SU-DHL-6 (cell line): ENCODE results near the gene AQP12B.

Source experiments
- H2AFZ ChIP-seq: fragments of 200-600 bp; sonication (generic); 2 replicates; pipeline ENCODE4 v1.6.1; 2014; ENCODE audit warnings: low read depth, mild to moderate bottlenecking, moderate library complexity, mixed read lengths, antibody characterized with exemption, low read length; ENCODE audit not compliant: severe bottlenecking
- H3F3A ChIP-seq: fragments of 200-600 bp; shearing (Covaris generic); 2 replicates; pipeline ENCODE4 v1.6.0; 2016; ENCODE audit warnings: antibody characterized with exemption, mild to moderate bottlenecking; ENCODE audit not compliant: insufficient read depth
- H3K27ac ChIP-seq: fragments of 200-600 bp; sonication (generic); 2 replicates; pipeline ENCODE4 v1.5.1; 2016; ENCODE audit warnings: low read depth, mild to moderate bottlenecking, low read length, moderate library complexity, mixed read lengths
- H3K27me3 ChIP-seq: fragments of 200-600 bp; sonication (generic), shearing (Covaris generic); 2 replicates; pipeline ENCODE4 v1.6.0; 2014; ENCODE audit warnings: mild to moderate bottlenecking, low read length
- H3K36me3 ChIP-seq: fragments of 200-600 bp; sonication (generic); 2 replicates; pipeline ENCODE4 v1.6.1; 2014; ENCODE audit warnings: mild to moderate bottlenecking, low read length, mixed read lengths
- H3K4me2 ChIP-seq: fragments of 300-600, 200-600 bp; shearing (Covaris generic), sonication (generic); 2 replicates; pipeline ENCODE4 v1.6.0; 2014; ENCODE audit warnings: low read length, low read depth, mild to moderate bottlenecking; ENCODE audit not compliant: poor library complexity, severe bottlenecking
- H3K4me3 ChIP-seq: fragments of 200-600 bp; sonication (generic); 2 replicates; pipeline ENCODE4 v1.5.1; 2014; ENCODE audit warnings: antibody characterized with exemption, low read length, mild to moderate bottlenecking, mixed read lengths; ENCODE audit not compliant: insufficient read depth, poor library complexity, severe bottlenecking
- H3K79me2 ChIP-seq: fragments of 200-600 bp; sonication (generic); 2 replicates; pipeline ENCODE4 v1.6.1; 2014; ENCODE audit warnings: mild to moderate bottlenecking, low read length, moderate library complexity; ENCODE audit not compliant: insufficient read depth
- H3K9ac ChIP-seq: fragments of 200-600 bp; sonication (generic); 2 replicates; pipeline ENCODE4 v1.7.0; 2014; ENCODE audit warnings: mild to moderate bottlenecking, low read length
- H3K9me2 ChIP-seq: fragments of 200-600 bp; sonication (generic); replicated peaks from 2 replicates; pipeline ENCODE4 v1.6.1; 2014; ENCODE audit warnings: low read length; ENCODE audit not compliant: insufficient read depth
- H3K9me3 ChIP-seq: fragments of 200-600 bp; sonication (generic); 2 replicates; pipeline ENCODE4 v1.6.1; 2014; ENCODE audit warnings: low read length, mixed read lengths; ENCODE audit not compliant: insufficient read depth
- H4K20me1 ChIP-seq: fragments of 200-600 bp; sonication (generic); 2 replicates; pipeline ENCODE4 v1.6.1; 2014; ENCODE audit warnings: low read depth, mild to moderate bottlenecking, antibody characterized with exemption, low read length, moderate library complexity, mixed read lengths
- EZH2phosphoT487 ChIP-seq: fragments of 200-600 bp; sonication (generic), shearing (Covaris generic); conservative IDR thresholded peaks from 2 replicates; pipeline ENCODE4 v1.6.1; 2018; ENCODE audit warnings: mild to moderate bottlenecking, antibody characterized with exemption, low read length, moderate library complexity, mixed read lengths
- TF ChIP-seq, protein P1 (sequence below): fragments of 200-600 bp; sonication (generic); IDR thresholded peaks from one replicate; pipeline ENCODE4 v1.5.1; 2017; ENCODE audit warnings: antibody characterized with exemption, mild to moderate bottlenecking, low read length, moderate library complexity; ENCODE audit not compliant: insufficient read depth, poor library complexity, severe bottlenecking

AQP12B gene

DNA sequence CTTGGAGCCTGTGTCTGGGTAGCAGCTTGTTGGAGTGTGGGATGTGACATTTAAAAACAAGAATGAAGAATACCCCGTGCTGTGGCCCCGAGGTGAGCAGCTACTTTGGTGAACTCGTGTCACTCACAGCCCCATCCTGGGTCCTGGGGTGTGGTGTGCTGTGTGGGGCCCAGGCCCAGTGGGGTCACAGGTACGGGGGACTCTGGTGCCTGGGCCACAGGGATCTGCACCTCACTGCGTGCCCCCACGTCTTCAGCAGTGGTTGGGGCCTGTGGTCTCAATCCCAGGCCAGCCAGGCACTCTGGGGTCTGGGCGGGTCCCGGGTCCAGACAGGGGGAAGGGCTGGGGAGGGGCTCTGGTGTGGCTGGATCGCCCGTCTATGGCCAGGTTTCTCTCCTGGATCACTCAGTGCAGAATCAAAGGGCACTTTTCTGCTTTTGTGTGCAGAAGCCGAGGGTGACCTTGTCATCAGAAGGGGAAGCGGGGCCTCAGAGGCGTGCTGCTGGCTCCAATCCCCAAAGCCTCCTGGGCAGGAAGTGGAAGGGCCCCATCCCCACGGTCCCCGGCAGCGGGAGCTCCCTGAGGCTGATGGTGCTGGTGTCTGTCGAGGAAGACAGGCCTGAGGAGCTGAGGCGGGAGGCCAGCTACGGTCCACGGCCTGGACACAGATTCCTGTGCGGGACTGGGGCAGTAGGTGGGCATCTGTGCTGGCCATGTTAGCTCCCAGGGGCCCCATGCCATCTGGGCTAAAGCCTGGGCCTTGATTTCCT lies 56.0 kb downstream of the AQP12B start:
- Histone ChIP-seq H3K9ac (no peak overlapping the region), H3K79me2 (no peaks in the 10 kb centered on the region), H3F3A (no peaks in the 10 kb centered on the region), H4K20me1 (no peaks in the 10 kb centered on the region), H3K27me3 (no peaks in the 10 kb centered on the region), H3K27ac (no peak overlapping the region), H3K36me3 (no peaks in the 10 kb centered on the region), H3K4me3 (no peak overlapping the region), H3K9me2 (no peaks in the 10 kb centered on the region), H2AFZ (no peak overlapping the region), H3K4me2 (no peak overlapping the region), H3K9me3 (no peaks in the 10 kb centered on the region)
- TF ChIP-seq EZH2phosphoT487, result no peak
- TF ChIP-seq, protein P1, sequence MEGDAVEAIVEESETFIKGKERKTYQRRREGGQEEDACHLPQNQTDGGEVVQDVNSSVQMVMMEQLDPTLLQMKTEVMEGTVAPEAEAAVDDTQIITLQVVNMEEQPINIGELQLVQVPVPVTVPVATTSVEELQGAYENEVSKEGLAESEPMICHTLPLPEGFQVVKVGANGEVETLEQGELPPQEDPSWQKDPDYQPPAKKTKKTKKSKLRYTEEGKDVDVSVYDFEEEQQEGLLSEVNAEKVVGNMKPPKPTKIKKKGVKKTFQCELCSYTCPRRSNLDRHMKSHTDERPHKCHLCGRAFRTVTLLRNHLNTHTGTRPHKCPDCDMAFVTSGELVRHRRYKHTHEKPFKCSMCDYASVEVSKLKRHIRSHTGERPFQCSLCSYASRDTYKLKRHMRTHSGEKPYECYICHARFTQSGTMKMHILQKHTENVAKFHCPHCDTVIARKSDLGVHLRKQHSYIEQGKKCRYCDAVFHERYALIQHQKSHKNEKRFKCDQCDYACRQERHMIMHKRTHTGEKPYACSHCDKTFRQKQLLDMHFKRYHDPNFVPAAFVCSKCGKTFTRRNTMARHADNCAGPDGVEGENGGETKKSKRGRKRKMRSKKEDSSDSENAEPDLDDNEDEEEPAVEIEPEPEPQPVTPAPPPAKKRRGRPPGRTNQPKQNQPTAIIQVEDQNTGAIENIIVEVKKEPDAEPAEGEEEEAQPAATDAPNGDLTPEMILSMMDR, result no peak
